ENCODE results near the gene AFF3.

GRCh38 chr2:99836690-99837605, 305.4 kb downstream of the AFF3 start:
- TF ChIP-seq POLR2A (IDR thresholded peaks at IDR 0.05; ENCODE audit: low read depth, low read length) (no peak), RFX5 (IDR thresholded peaks at IDR 0.05; ENCODE audit: low read depth, low read length) (no peak), CTCF (conservative IDR thresholded peaks at IDR 0.05; ENCODE audit: low read depth, low read length) (no peak), RCOR1 (IDR thresholded peaks at IDR 0.05; ENCODE audit: insufficient replicate concordance, low read length) (no peak)

All from IMR-90 (cell line).